PC-9 (cell line): Measurements from ENCODE around the gene IGSF22.

Source experiments
- EZH2 ChIP-seq: fragments of 200-600 bp; sonication (generic); IDR thresholded peaks from 2 replicates; pipeline ENCODE4 v1.8.0; 2017; ENCODE audit warnings: antibody characterized with exemption, low read depth
- TF ChIP-seq, protein P1 (sequence below): fragments of 200-600 bp; sonication (generic); conservative IDR thresholded peaks from 2 replicates; pipeline ENCODE4 v1.6.1; 2017; ENCODE audit warnings: mixed run types, antibody characterized with exemption, mild to moderate bottlenecking, moderate library complexity

GRCh38 chr11:18706330-18707243 lies 19.4 kb downstream of the IGSF22 start:
- TF ChIP-seq, protein P1, sequence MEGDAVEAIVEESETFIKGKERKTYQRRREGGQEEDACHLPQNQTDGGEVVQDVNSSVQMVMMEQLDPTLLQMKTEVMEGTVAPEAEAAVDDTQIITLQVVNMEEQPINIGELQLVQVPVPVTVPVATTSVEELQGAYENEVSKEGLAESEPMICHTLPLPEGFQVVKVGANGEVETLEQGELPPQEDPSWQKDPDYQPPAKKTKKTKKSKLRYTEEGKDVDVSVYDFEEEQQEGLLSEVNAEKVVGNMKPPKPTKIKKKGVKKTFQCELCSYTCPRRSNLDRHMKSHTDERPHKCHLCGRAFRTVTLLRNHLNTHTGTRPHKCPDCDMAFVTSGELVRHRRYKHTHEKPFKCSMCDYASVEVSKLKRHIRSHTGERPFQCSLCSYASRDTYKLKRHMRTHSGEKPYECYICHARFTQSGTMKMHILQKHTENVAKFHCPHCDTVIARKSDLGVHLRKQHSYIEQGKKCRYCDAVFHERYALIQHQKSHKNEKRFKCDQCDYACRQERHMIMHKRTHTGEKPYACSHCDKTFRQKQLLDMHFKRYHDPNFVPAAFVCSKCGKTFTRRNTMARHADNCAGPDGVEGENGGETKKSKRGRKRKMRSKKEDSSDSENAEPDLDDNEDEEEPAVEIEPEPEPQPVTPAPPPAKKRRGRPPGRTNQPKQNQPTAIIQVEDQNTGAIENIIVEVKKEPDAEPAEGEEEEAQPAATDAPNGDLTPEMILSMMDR, result no peak
- no peak for TF ChIP-seq EZH2
